ENCODE data around the gene PACRG.

The PACRG gene

GRCh38 chr6:163354085-163354484 lies 626.3 kb downstream of the PACRG start:
- no peaks in the 10 kb centered on the region for H4K20me1 ChIP-seq (ENCODE audit: insufficient read depth)
- H3K9ac ChIP-seq = no peak overlapping the region
- H3K27ac ChIP-seq = no peak overlapping the region
- no peak overlapping the region for H2AFZ ChIP-seq (ENCODE audit: low read depth)
- H3K4me1 ChIP-seq (ENCODE audit: low read depth, poor library complexity, severe bottlenecking) = no peaks in the 10 kb centered on the region
- TF ChIP-seq CTCF (conservative IDR thresholded peaks at IDR 0.05; ENCODE audit: low read depth, low read length) = no peak
- H3K79me2 ChIP-seq (ENCODE audit: insufficient read depth, low read depth) = no peaks in the 10 kb centered on the region
- no peak overlapping the region for H3K4me3 ChIP-seq (IDR thresholded peaks at IDR 0.05; ENCODE audit: insufficient read depth, low read depth, low read length)
- H3K27me3 ChIP-seq (ENCODE audit: insufficient read depth, low read depth) = no peaks in the 10 kb centered on the region
- H3K4me2 ChIP-seq = no peak overlapping the region
- H3K36me3 ChIP-seq (ENCODE audit: insufficient read depth) = no peaks in the 10 kb centered on the region

- H4K20me1 ChIP-seq (ENCODE audit: insufficient read depth) = no peaks in the 10 kb centered on the region
- no peak for TF ChIP-seq CTCF (conservative IDR thresholded peaks at IDR 0.05; ENCODE audit: low read depth, low read length)
- no peak overlapping the region for H3K4me3 ChIP-seq (IDR thresholded peaks at IDR 0.05; ENCODE audit: insufficient read depth, low read depth, low read length)
- H3K27ac ChIP-seq = no peak overlapping the region
- H3K79me2 ChIP-seq (ENCODE audit: insufficient read depth, low read depth) = no peaks in the 10 kb centered on the region
- H3K4me1 ChIP-seq (ENCODE audit: low read depth, poor library complexity, severe bottlenecking) = no peaks in the 10 kb centered on the region
- H3K9ac ChIP-seq = no peak overlapping the region
- H3K4me2 ChIP-seq = no peak overlapping the region
- no peaks in the 10 kb centered on the region for H3K36me3 ChIP-seq (ENCODE audit: insufficient read depth)
- H2AFZ ChIP-seq (ENCODE audit: low read depth) = no peak overlapping the region
- no peaks in the 10 kb centered on the region for H3K27me3 ChIP-seq (ENCODE audit: insufficient read depth, low read depth)
Measured at GRCh38 chr6:163354761-163355425, 627.1 kb downstream of the PACRG start.

GRCh38 chr6:163355426-163355991 lies 627.7 kb downstream of the PACRG start:
- H3K27me3 ChIP-seq (ENCODE audit: insufficient read depth, low read depth) = no peaks in the 10 kb centered on the region
- no peaks in the 10 kb centered on the region for H3K4me1 ChIP-seq (ENCODE audit: low read depth, poor library complexity, severe bottlenecking)
- H3K4me3 ChIP-seq (IDR thresholded peaks at IDR 0.05; ENCODE audit: insufficient read depth, low read depth, low read length) = no peak overlapping the region
- H2AFZ ChIP-seq (ENCODE audit: low read depth) = no peak overlapping the region
- no peak overlapping the region for H3K9ac ChIP-seq
- H3K79me2 ChIP-seq (ENCODE audit: insufficient read depth, low read depth) = no peaks in the 10 kb centered on the region
- H4K20me1 ChIP-seq (ENCODE audit: insufficient read depth) = no peaks in the 10 kb centered on the region
- no peaks in the 10 kb centered on the region for H3K36me3 ChIP-seq (ENCODE audit: insufficient read depth)
- TF ChIP-seq CTCF (conservative IDR thresholded peaks at IDR 0.05; ENCODE audit: low read depth, low read length) = no peak
- no peak overlapping the region for H3K4me2 ChIP-seq
- no peak overlapping the region for H3K27ac ChIP-seq

- Histone ChIP-seq H4K20me1 (ENCODE audit: insufficient read depth) (no peaks in the 10 kb centered on the region), H3K9ac (no peak overlapping the region), H3K27me3 (ENCODE audit: insufficient read depth, low read depth) (no peaks in the 10 kb centered on the region), H3K36me3 (ENCODE audit: insufficient read depth) (no peaks in the 10 kb centered on the region), H3K27ac (no peak overlapping the region), H2AFZ (ENCODE audit: low read depth) (no peak overlapping the region), H3K79me2 (ENCODE audit: insufficient read depth, low read depth) (no peaks in the 10 kb centered on the region), H3K4me2 (no peak overlapping the region), H3K4me1 (ENCODE audit: low read depth, poor library complexity, severe bottlenecking) (no peaks in the 10 kb centered on the region), H3K4me3 (IDR thresholded peaks at IDR 0.05; ENCODE audit: insufficient read depth, low read depth, low read length) (no peak overlapping the region)
- TF ChIP-seq CTCF (conservative IDR thresholded peaks at IDR 0.05; ENCODE audit: low read depth, low read length) = no peak
Measured at GRCh38 chr6:163356324-163356723, 628.5 kb downstream of the PACRG start.
